Esophagus squamous epithelium (tissue), 5 donors: ENCODE measurements around the gene CCNI. TPM values are rescaled to one million over a fixed set of nuclear protein-coding genes. Genes with fewer than 3 reads are reported as not detected.
"Not testable (repeated sequence)": the region's sequence is repeated elsewhere in the genome, so short reads cannot be mapped to it uniquely, and the experiment has no call there.

Source experiments
- DNase-seq: peaks from one replicate; lab custom pipeline; 2025; lab: John Stamatoyannopoulos, UW
- H3K27ac ChIP-seq, 4 donors: fragments of 200-600 bp; sonication (generic); one replicate each; pipeline ENCODE4 v1.5.1; 2016 to 2019; ENCODE audit warnings: mild to moderate bottlenecking in 1 of 4
- H3K27me3 ChIP-seq, 4 donors: fragments of 200-600 bp; sonication (generic); 1 replicate in 3 of 4; 2 replicates in 1 of 4; pipeline versions ENCODE4 v1.5.1 to v1.6.0; 2017 to 2021; ENCODE audit warnings: antibody characterized with exemption in 1 of 4
- H3K36me3 ChIP-seq, 3 donors: fragments of 200-600 bp; sonication (generic); one replicate each; pipeline ENCODE4 v1.5.1; 2016 to 2019
- H3K4me1 ChIP-seq, 3 donors: fragments of 200-600 bp; sonication (generic); one replicate each; pipeline ENCODE4 v1.5.1; 2017 to 2019
- H3K4me3 ChIP-seq, 4 donors: fragments of 200-600 bp; sonication (generic); 1 replicate in 3 of 4; 2 replicates in 1 of 4; pipeline ENCODE4 v1.5.1; 2016 to 2019; ENCODE audit warnings: mild to moderate bottlenecking in 2 of 4, moderate library complexity in 1 of 4
- H3K9me3 ChIP-seq, 3 donors: fragments of 200-600 bp; sonication (generic); one replicate each; pipeline ENCODE4 v1.5.1; 2016 to 2019
- POLR2A ChIP-seq, 4 donors: fragments of 450-650 bp; IDR thresholded peaks; one replicate each; pipeline ENCODE4 v1.6.1; 2017; ENCODE audit warnings: antibody characterized with exemption in 4 of 4, mild to moderate bottlenecking in 4 of 4, moderate library complexity in 3 of 4
- WGBS, 2 donors: methylation state at CpG; one replicate each; pipeline ENCODE4 v1.1.5; 2018; 5-methylcytosine and 5-hydroxymethylcytosine counted together
- intact Hi-C: fragments of 100-400 bp; cut with DNase I; formaldehyde crosslinking; loops from one replicate; pipeline ENCODE4 v1.15.0; 2022
- total RNA-seq, 4 donors: library from RNA; depleted of rRNA; stranded (reverse); fragments of >200 nt; gene quantifications; one replicate each; pipeline ENCODE4 v1.1.0, GENCODE V29; 2016
- TF ChIP-seq, protein P1 (sequence below), 6 experiments: fragments of 450-650 bp in 4 of 6; fragments of 200-600 bp in 2 of 6; sonication (generic) in 2 of 6; IDR thresholded peaks; one replicate each; pipeline ENCODE4 v1.5.1; 2016 to 2019; ENCODE audit warnings: antibody characterized with exemption in 6 of 6, mild to moderate bottlenecking in 4 of 6, moderate library complexity in 4 of 6
- donor health status: DM: yes; HTN: yes; CAD: no.

The CCNI gene
- total RNA-seq, 4 donors from 2014 or later, result 123 to 282 (median 159) TPM

DNA sequence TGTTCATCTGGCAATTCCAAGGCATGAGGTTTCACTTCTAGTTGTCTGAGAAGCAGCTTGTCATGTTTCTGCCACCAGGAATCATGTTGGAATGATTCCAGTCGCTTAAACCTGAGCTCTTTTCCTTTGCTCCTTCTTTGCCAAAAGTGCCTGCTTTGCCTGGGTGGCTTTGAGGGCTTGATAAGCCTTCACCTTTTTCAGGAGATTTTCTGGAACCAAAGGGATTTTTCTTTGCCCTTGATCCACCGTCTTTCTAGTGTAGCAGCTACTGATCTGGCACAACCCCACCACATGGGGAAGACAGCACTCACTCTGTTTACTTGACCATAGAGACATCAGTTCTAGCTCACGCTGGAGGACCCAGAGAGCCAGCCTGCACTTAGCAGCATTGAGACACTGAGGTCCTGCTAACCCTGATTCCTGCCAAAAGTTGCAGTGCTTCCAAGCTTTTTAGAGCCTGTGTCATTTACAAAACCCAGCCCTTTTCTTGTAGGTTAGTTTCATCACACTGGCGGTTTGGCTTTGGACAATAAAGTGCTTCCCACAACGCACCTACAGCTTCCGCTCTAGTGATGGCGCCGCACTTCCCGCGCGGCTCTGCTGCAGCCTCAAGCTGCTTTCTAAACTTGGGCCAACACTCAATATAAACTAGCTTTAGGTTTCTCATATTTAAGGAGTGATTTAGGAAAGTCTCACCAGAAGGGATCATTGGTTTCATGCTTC lies 7.3 kb upstream of the CCNI start:
- Histone ChIP-seq H3K4me1 (peaks cover 0 to 27% (median 3%) of the 10 kb centered on the region in 3 donors), H3K27me3 (no peaks in the 10 kb centered on the region), H3K36me3 (no peaks in the 10 kb centered on the region), H3K27ac (no peak overlapping the region), H3K9me3 (no peaks in the 10 kb centered on the region), H3K4me3 (peak overlapping the region in 1 of 4 donors; percentile 10)
- intact Hi-C loops, result no loop called here
- TF ChIP-seq, protein P1, sequence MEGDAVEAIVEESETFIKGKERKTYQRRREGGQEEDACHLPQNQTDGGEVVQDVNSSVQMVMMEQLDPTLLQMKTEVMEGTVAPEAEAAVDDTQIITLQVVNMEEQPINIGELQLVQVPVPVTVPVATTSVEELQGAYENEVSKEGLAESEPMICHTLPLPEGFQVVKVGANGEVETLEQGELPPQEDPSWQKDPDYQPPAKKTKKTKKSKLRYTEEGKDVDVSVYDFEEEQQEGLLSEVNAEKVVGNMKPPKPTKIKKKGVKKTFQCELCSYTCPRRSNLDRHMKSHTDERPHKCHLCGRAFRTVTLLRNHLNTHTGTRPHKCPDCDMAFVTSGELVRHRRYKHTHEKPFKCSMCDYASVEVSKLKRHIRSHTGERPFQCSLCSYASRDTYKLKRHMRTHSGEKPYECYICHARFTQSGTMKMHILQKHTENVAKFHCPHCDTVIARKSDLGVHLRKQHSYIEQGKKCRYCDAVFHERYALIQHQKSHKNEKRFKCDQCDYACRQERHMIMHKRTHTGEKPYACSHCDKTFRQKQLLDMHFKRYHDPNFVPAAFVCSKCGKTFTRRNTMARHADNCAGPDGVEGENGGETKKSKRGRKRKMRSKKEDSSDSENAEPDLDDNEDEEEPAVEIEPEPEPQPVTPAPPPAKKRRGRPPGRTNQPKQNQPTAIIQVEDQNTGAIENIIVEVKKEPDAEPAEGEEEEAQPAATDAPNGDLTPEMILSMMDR (IDR thresholded peaks at IDR 0.05), result no peak
- TF ChIP-seq POLR2A (IDR thresholded peaks at IDR 0.05), result no peak
- 61 to 73% methylated on average over 3 to 9 of the region's 11 CpGs for WGBS, 2 donors
- DNase-seq, result no peak

DNA sequence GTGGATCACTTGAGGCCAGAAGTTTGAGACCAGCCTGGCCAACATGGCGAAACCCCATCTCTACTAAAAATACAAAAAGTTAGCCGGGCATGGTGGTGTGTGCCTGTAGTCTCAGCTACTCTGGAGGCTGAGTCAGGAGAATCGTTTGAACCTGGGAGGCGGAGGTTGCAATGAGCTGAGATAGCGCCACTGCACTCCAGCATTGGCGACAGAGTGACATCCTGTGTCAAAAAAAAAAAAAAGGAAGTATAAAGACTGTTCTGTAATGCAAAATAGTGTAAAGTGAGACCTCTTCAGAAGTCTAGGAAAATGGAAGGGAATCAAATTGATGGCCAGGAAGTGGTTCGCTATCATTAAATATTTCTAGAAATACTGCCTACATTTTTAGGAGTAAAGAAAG lies 5.0 kb upstream of the CCNI start:
- H3K9me3 ChIP-seq, H3K27me3 ChIP-seq, H3K27ac ChIP-seq, H3K4me3 ChIP-seq, intact Hi-C loops, H3K36me3 ChIP-seq, DNase-seq: not testable (repeated sequence)
- H3K4me1 ChIP-seq, result peaks cover 7 to 44% (median 9%) of the 10 kb centered on the region in 3 donors
- 83 to 85% methylated on average over 7 of the region's 7 CpGs for WGBS, 2 donors

DNA sequence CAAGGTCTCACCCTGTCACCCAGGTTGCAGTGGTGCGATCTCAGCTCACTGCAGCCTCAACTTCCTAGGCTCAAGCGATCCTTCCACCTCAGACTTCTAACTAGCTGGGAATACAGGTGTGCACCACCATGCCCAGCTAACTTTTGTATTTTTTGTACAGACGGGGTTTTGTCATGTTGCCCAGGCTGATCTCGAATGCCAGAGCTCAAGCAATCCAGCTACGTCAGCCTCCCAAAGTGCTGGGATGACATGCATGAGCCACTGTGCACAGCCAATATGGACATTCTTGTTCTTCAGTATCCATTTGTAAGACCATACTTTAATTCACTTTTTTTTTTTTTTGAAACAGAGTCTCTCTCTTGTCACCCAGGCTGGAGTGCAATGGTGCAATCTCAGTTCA lies 3.5 kb upstream of the CCNI start:
- Histone ChIP-seq H3K36me3 (no peaks in the 10 kb centered on the region), H3K27me3 (no peaks in the 10 kb centered on the region), H3K9me3 (no peaks in the 10 kb centered on the region), H3K4me1 (peaks cover 7 to 47% (median 9%) of the 10 kb centered on the region in 3 donors), H3K27ac (no peak overlapping the region), H3K4me3 (no peak overlapping the region)
- 74 to 87% methylated on average over 5 of the region's 5 CpGs for WGBS, 2 donors
- intact Hi-C loops, result no loop called here
- no peak for DNase-seq
- TF ChIP-seq, protein P1 (IDR thresholded peaks at IDR 0.05), result no peak
- TF ChIP-seq POLR2A (IDR thresholded peaks at IDR 0.05), result no peak

DNA sequence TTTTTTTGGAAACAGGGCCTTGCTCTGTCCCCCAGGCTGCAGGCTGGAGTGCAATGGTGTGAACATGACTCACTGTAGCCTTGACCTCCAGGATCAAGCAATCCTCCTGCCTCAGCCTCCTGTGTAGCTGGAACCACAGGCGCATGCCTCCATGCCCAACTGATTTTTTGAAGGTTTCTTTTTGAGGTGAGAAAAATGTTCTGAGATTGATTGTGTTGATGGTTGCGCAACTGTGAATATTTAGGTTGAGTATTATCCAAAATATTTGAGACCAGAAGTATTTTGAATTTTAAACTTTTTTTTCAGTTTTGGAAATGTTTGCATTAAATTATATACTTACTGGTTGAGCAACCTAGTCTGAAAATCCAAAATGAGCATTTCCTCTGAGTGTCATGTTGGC lies 2.6 kb upstream of the CCNI start:
- TF ChIP-seq POLR2A (IDR thresholded peaks at IDR 0.05), result no peak
- TF ChIP-seq, protein P1 (IDR thresholded peaks at IDR 0.05), result no peak
- H3K36me3 ChIP-seq, result no peaks in the 10 kb centered on the region
- intact Hi-C loops, result no loop called here
- H3K4me3 ChIP-seq, result no peak overlapping the region
- H3K4me1 ChIP-seq, result peaks cover 7 to 47% (median 9%) of the 10 kb centered on the region in 3 donors
- H3K27ac ChIP-seq, result no peak overlapping the region
- 95 to 100% methylated on average over 2 of the region's 2 CpGs for WGBS, 2 donors
- no peaks in the 10 kb centered on the region for H3K9me3 ChIP-seq
- H3K27me3 ChIP-seq, result no peaks in the 10 kb centered on the region
- DNase-seq, result no peak

DNA sequence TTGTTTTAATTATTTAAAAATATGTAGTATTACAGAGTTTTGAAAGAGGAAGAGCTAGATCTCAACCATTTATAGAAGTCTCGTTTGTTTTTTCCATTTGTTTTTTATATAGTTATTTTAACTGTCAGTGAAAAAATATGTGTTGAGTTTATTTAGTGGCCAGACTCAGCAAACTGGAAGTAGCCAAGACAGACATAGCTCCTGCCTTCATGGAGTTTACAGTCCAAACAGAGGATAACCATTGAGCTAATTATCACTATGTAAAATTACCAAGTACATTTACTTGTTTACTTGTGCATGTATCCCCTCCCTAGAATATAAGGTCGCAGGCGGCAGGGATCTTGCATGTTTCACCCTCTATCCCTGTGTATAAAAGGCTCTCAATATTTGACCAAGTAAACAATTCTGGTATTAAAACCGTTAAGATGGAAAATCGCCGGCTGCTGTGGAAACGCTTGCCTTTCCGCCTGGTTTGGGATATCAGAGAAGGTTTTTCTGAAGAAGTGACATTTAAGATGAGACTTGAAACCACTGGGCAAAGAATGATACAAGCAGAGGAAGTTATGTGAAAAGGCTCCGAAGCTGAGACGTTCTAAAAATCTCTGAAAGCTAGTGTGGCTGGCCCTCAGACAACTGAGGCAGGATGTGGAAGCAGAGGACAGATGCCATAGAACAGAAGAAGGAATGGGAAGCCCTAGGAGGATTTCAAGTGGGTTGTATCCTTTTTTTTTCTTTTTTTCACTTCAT lies 1.3 kb upstream of the CCNI start:
- TF ChIP-seq POLR2A (IDR thresholded peaks at IDR 0.05), result no peak
- TF ChIP-seq, protein P1 (IDR thresholded peaks at IDR 0.05), result no peak
- H3K27ac ChIP-seq, result peak overlapping the region; percentile 97 to 100 (median 99)
- DNase-seq, result no peak

More for the DNA sequence above, 1.3 kb upstream of the CCNI start:
- H3K36me3 ChIP-seq, result no peaks in the 10 kb centered on the region
- H3K4me1 ChIP-seq, result peaks cover 18 to 49% (median 21%) of the 10 kb centered on the region in 3 donors
- intact Hi-C loops, result no loop called here
- 65 to 82% methylated on average over 10 of the region's 10 CpGs for WGBS, 2 donors
- H3K9me3 ChIP-seq, result no peaks in the 10 kb centered on the region
- H3K27me3 ChIP-seq, result no peaks in the 10 kb centered on the region
- peak overlapping the region; percentile 64 to 97 (median 90) for H3K4me3 ChIP-seq
